Measurements from ENCODE around the gene CYP39A1.

Gene CYP39A1

GRCh38 chr6:46652603-46653438 is at the start of gene CYP39A1, which contains the start of gene SLC25A27:
Gene CYP39A1 (minus strand): TSS chr6:46652818. CDS start chr6:46652582, 236 bp downstream.
Gene SLC25A27 (plus strand): TSS chr6:46652975. CDS start chr6:46653193, 218 bp downstream.
- peak; percentile 69 for DNase-seq

- DNase-seq: no peak
These were observed 47.4 kb upstream of the CYP39A1 start for GRCh38 chr6:46699970-46700369.

GRCh38 chr6:46690911-46691451 is 38.4 kb upstream of the CYP39A1 start:
- no peak for DNase-seq

GRCh38 chr6:46690141-46690755 is 37.6 kb upstream of the CYP39A1 start:
- DNase-seq: no peak

- DNase-seq: no peak
These were observed 37.0 kb upstream of the CYP39A1 start for GRCh38 chr6:46689657-46690056.

- no peak for DNase-seq
These were observed 36.3 kb upstream of the CYP39A1 start for GRCh38 chr6:46688966-46689335.

- no peak for DNase-seq
These were observed 35.7 kb upstream of the CYP39A1 start for GRCh38 chr6:46688117-46688965.

GRCh38 chr6:46687619-46688097 is 35.0 kb upstream of the CYP39A1 start, which contains the start of gene TDRD6:
Gene TDRD6 (plus strand): TSS chr6:46687885. CDS start chr6:46688129, 244 bp downstream.
- DNase-seq: no peak

GRCh38 chr6:46684771-46685170 is 32.2 kb upstream of the CYP39A1 start:
- DNase-seq: no peak

GRCh38 chr6:46677314-46677654 is 24.7 kb upstream of the CYP39A1 start:
- no peak for DNase-seq

- no peak for DNase-seq
These were observed 24.1 kb upstream of the CYP39A1 start for GRCh38 chr6:46676604-46677313.

- no peak for DNase-seq
These were observed 21.8 kb upstream of the CYP39A1 start for GRCh38 chr6:46674410-46674809.

GRCh38 chr6:46667377-46667776 is 14.8 kb upstream of the CYP39A1 start:
- no peak for DNase-seq

GRCh38 chr6:46661483-46661882 is 8.9 kb upstream of the CYP39A1 start:
- no peak for DNase-seq

- no peak for DNase-seq
These were observed 5.0 kb upstream of the CYP39A1 start for GRCh38 chr6:46657642-46658041.

GRCh38 chr6:46655803-46656202 is 3.2 kb upstream of the CYP39A1 start:
- DNase-seq: no peak

- DNase-seq: no peak
These were observed 999 bp upstream of the CYP39A1 start for GRCh38 chr6:46653439-46654195.

- no peak for DNase-seq
These were observed 401 bp downstream of the CYP39A1 start for GRCh38 chr6:46652232-46652602.

- no peak for DNase-seq
These were observed 802 bp downstream of the CYP39A1 start for GRCh38 chr6:46651816-46652215.

GRCh38 chr6:46651006-46651405 is 1.6 kb downstream of the CYP39A1 start:
- DNase-seq: no peak

GRCh38 chr6:46648869-46649492 is 3.6 kb downstream of the CYP39A1 start:
- no peak for DNase-seq
